Effector CD4-positive, alpha-beta T cell (primary cell): ENCODE measurements around the gene USP47.

ENCODE experiments used
- DNase-seq: peaks from one replicate; pipeline ENCODE4 v3.0.0-alpha.2; 2020

Gene USP47

DNA sequence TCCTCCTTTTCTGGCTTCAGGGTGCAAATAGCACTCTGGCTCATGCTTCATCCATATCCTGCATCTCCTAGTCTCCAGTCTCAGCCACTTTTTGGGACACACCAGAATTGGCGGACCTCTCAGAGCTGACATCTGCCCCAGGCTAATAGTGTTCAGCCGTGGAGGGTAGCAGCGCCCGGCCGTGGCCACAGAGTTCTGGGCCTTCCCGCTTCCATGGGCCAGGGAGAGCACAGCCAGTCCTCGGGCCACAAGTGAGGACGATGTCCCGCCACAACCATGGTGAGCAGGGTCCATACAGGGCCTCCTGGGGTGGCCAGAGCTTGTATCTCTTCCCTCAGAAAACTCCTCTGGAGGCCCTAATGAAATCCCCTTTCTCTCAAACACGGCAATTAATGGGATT, 140.7 kb downstream of the USP47 start:
- no peak for DNase-seq

DNA sequence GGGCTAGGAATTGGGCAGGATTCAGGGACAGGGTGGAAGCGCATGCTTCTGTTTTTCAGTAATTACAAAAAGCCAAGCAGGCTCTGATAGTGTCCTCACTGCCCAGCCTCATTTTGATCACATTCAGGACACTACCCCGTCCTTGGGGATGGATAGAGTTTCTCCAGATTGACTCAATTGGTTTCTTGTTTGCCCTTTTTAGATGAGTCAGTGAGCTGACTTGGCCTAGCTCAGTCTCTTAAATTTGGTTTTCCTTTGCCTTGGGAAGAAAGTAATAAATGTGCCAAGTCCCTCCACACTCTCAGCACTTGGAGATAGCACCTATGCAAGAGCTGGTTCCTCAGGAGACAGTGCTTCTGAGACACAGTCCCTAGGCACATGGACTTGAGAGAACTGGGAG, 141.2 kb downstream of the USP47 start:
- no peak for DNase-seq

DNA sequence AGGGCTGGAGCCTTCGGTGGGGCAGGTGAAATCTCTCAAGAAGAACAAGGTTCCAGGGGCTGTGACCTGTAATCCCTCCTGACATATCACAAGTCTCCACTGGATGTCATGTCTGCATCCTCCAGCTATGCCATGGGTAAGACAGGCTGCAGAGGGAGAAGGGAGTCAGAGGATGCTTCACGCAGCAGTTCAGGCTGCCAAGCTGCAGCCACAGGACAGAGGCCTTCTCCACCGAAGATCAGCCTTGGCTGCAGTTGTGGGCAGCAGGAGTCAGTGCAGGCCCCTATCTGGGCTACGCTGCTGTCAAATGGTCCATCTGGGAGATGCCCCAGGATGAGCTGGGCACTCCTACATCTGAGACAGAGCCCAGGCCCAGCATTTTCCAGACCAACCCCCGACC, 141.7 kb downstream of the USP47 start:
- no peak for DNase-seq

DNA sequence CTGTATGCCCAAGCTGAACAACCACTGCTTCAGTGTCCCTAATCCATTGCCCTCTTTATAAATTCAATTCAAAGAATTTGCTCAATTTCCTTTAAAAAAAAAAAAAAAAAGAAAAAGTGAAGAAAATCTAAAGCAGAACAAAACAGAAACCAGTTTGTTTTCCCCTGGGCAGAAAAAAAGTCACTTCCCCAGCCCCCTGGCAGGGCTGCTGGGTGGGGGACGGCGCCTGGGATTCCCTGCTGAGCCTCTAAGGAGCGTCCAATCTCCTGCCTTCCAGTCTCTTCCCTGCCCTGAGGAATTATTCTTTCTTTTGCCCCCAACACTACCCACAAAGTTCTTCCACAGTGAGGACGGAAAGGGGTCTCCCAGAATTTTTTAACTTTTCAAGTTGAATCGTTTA, 142.8 kb downstream of the USP47 start:
- no peak for DNase-seq

GRCh38 chr11:11985016-11985715, 143.4 kb downstream of the USP47 start:
- DNase-seq: no peak

DNA sequence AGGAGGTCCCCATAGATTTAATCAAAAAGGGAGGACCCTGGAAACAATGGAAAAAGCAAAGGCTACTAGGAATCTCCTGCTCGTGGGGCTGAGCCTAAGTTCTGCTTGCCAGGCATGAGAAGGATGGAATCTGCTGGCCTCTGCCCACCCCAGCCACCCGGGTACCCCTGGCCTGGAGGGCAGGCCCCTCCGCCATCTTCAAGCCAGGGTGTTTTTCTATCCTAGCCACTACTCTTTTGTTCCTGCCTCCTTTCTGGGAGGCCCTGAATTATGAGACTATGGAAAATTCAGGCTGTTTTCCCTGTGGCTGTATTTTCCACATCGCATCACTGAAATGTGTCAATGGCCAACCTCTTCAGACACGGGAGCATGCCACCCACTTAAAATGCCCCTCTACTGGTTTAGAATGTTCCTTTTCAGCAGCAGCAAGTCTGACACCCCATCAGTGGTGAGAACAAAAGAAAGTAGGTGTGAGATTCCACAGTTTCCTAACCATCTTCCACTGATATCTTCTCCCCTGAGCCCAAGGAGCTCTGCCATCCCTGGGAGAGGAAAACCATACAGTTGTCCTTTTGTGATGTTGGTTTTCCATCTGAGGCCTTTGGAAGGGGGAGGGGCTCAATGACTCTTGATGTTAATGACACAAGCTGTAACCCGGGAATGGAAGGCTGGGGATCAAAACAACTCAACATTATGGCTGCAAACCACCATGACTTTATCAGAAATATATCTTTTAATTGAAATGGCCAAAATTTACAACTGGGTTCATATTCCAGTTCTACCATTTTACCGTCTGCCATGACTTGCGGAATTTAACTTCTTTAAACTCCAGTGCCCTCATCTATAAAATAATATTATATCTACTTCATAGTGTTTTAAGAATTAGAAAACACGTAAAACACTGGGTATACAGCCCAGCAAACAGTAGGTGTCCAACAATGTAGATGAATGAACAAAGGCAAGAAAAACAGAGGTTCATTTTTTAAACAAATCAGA, 144.5 kb downstream of the USP47 start:
- DNase-seq: no peak

DNA sequence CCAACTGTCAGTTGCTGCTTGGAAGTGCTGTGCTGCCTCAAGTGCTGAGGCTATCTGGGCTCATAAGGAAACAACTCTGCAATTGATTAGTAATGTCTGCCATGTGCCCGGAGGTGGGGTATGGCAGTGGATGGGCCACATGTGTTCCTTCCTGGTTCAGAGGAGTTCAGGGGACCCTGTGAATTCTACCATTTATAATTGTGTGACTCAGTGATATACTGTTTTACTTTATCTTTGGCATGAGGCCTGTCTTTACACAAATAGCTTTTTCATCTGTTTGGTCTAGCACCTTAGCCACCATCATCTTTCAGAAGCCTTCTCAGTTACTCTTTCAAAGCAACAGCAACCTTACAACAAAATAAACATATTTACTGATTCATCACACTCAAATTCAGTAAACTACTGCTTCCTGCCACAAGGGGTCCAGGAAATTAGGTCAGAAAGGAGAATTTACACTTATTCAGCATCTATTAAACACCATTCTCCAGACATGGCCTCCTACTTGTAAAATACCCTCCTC, 145.8 kb downstream of the USP47 start:
- DNase-seq: no peak

- DNase-seq: no peak
Measured at GRCh38 chr11:11988099-11988651, 146.4 kb downstream of the USP47 start.

DNA sequence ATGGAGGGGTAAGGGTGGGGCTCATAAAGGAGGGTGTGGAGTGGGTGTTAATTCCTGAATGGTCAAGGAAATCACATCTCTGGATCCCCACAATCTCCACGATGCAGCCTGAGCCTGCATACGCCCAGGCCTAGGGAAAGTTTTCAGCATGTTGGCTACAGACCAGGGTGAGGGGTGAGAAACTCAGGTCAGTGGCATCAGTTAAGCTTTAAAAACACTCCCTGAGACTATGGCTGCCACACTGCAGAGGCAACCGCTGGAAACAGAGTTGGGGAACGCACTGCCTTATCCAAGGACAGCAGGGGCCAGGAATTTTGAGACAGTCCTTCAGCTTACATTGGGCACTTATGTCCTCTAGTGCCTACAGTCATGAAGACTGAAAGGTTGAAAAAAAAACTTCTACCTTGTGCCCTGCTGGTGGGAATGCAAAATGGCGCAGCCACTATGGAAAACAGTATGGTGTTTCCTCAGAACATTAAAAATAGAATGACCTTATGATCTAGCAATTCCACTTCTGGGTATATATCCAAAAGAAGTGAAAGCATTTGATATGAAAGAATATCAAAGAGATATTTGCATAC, 147.0 kb downstream of the USP47 start:
- no peak for DNase-seq

- DNase-seq: no peak
Measured at GRCh38 chr11:11989774-11990744, 148.3 kb downstream of the USP47 start.

DNA sequence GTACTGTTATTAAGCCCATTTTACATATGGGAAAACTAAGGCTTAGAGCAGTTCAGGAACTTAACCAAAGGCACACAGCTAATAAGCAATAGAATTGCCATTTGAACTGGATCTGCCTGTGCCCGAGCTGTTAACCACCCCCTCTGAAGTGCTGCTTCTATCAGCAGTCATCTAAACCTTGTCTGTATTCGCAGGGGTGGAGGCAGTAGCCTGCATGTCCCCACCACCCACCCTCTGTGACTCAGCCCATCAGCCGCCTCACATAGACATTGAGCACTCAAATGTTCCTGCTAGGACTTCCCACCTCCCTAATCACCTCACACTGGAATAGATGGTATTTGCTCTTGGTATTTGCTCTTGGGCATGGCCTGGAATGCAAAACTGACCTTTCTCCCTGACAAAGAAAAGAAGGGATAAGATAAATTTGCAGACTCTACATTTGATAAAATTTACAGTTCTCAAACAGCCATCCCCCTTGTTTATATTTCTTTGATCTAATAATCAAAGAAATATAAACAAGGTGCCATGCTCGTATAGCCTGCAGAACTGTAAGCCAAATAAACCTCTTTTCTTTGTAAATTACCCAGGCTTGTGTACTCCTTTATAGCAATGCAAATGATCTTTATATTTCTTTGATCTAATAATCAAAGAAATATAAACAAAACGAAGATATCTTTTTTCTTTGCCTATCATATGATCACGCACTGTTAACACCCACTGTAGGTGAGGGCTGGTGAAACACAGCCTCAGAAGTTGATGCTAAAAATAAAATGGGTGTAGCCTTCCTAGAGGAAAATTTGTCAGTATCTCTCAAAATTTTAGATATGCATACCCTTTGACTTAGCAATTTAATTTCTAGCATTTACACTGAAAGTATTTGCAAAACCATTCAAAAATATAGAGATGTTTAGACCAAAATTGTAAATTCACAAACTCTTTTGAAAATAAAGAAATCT, 150.8 kb downstream of the USP47 start:
- no peak for DNase-seq

DNA sequence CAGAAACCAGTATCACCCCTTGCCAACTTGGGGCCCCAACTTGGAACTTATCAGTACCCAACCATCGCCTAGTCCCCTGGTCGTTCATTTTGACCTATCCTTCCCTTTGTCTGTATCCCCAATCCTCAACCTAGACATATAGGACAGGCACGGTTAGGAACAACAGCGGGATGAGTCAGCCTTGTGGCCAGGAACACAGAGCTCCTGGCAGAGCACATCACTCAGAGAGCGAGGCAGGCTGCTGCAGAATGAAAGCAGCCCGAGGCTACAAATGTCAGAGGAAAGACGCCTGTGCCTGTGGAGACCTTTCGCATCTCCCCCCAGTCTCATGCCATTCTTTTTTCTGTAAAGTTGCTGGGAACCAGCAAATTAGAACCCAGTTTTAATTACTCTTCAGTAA, 152.1 kb downstream of the USP47 start:
- DNase-seq: no peak

- DNase-seq: no peak
Measured at GRCh38 chr11:11995601-11996000, 153.8 kb downstream of the USP47 start.

DNA sequence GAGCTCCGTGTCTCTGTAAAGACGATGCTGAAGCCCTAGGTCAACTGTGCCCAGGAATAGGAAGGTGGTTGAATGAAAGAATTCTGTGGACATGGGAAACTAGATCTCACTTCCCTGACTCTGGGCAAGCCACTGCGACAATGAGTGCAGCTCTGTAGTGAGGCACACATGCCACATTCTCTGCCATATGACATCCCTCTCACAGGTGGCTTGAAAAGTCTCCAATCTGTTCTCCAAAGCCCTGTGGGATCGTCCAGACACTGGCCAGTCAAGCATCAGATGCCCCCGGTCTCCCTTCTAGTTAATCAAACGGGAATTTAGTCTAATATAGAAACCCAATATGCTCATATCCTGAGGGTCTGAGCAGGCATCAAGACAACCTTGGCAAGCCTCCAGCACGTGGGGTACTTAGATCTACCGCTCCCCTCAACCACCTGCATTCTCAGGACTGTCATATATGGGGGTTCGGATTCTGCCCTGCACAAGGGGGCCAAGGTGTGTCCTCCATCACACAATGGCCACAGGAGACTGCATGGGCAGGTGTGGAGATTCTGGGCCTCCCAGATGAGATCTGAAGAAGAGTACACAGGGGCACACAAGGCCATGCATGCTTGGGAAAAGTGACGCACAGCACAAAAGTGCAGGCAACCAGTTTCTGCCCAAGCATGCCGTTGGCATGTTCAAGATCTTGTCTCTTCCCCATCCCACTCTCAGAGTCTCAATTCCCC, 154.7 kb downstream of the USP47 start:
- DNase-seq: no peak

DNA sequence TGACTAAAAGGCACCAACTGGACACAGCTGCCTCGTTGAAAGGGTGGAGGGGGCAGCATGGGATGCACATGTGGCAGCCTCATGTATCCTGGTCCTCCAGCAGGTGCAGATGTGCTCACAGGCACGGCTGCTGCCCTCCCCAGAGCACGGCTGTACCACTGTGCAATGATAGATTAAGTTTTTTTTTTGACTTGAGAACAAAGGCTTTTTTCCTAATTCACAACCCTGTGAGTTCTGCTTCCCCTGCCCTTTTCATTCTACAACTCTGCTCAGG, 155.2 kb downstream of the USP47 start:
- DNase-seq: no peak

GRCh38 chr11:11998091-11998781, 156.5 kb downstream of the USP47 start:
- no peak for DNase-seq

GRCh38 chr11:12001186-12001585, 159.4 kb downstream of the USP47 start:
- DNase-seq: no peak

GRCh38 chr11:12003336-12003735, 161.6 kb downstream of the USP47 start:
- no peak for DNase-seq

DNA sequence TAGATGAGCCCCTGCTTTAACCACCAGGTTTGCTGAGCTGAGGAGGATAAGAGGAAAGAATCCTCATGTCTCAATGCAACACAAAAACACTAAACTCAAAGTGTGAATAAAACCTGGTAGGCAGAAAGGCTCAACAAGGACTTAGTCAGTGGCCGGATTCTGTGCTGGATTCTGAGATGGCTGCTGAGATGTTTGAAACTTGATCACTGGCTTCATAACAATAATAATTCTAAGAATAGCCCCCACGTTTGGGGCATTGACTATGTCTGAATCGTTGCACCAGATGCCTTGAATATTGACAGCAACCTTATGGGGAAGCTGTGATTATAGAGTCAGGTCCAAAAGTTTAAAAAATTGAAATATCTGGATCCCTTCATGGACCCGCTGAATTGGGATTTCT, 162.0 kb downstream of the USP47 start:
- no peak for DNase-seq

DNA sequence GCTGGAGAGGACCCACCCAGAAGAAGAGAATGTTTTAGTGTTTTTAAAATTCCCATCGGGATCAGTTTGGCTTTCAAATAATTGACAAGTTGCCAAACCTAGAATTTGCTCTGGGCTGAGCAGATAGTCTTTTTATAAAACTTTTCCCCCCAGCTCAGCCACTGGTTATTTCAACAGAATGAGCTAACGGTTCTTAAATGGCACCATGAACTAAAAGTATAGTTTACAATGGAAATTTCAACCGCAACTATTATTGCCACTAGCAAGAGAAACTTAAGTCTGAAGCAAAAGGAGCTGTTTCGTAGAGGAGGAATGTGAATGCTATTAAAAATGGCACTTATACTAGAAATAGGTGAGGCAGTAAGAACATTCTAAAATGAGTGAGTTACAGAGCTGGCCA, 163.3 kb downstream of the USP47 start:
- DNase-seq: no peak
